ENCODE data around the gene DNAJC3.
"Not testable (repeated sequence)": the region's sequence is repeated elsewhere in the genome, so short reads cannot be mapped to it uniquely, and the experiment has no call there.

Gene DNAJC3, protein sequence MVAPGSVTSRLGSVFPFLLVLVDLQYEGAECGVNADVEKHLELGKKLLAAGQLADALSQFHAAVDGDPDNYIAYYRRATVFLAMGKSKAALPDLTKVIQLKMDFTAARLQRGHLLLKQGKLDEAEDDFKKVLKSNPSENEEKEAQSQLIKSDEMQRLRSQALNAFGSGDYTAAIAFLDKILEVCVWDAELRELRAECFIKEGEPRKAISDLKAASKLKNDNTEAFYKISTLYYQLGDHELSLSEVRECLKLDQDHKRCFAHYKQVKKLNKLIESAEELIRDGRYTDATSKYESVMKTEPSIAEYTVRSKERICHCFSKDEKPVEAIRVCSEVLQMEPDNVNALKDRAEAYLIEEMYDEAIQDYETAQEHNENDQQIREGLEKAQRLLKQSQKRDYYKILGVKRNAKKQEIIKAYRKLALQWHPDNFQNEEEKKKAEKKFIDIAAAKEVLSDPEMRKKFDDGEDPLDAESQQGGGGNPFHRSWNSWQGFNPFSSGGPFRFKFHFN

DNA sequence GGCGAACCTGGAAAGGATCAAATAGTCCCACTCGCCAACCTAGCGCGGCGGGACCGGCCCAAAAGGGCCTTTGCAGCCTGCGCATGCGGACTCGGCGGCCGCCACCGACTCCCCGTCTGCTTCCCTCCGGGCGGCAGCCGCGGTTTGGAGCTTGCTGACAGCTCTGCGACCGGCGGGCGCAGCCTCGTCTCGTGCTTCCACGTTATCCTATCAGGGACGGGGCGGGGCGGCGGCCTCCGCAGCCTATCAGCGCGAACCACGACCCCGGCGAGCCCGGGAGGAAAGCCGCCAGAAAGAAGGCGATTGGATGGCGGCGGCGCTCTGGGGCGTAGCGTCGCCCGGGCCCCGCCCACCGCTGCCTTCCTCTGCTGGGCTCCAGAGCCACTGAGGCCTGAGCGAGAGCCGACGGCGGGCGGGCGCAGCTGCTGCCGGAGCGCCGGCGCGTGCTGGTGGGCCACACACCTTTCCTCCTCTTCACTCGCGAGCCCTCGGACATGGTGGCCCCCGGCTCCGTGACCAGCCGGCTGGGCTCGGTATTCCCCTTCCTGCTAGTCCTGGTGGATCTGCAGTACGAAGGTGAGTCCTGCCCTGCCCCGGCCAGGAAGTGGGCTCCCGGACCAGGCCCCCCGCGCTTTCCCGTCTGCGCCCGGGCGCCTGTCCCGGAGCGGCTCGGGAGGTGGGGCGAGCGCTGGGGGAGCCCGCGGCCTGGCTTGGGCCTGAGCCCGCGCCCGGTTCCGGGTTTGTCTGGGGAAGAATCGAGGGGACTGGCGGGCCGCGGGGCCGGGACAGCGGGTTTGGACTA lies at the start of gene DNAJC3:
Gene DNAJC3, plus strand, starts transcription at position 378 of the 802 bp plus-strand sequence. Its CDS starts 117 bp downstream, at position 495.
- DNase-seq, result peak; percentile 93

DNA sequence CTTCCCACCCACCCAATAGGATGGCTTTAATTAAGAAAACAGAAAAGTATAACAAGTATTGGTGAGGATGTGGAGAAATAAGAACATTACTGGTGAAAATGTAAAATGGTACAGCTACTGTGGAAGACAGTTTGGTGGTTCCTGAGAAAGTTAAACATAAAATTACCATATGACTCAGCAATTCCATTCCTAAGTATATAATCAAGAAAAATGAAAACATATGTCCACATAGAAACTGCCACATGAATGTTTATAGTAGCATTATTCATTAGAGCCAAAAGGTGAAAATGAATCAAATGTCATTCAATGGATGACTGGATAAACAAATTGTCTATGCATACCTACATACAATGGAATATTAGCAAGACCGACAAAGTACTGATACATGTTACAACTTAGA lies 49.3 kb upstream of the DNAJC3 start:
- DNase-seq, result no peak

DNA sequence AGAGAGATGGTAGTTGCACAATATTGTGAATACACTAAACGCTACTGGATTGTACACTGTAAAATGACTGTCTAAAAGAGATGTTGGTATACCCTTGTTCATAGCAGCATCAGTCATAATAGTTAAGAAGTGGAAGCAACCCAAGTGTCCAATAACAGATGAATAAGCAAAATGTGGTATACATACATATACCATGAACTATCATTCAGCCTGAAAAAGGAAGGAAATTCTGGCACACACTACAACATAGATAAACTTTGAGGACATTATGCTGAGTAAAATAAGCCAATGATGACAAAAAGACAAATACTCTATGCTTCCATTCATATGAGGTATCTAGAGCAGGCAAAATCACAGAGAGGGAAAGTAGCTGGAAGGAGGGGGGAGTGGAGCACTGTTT lies 48.5 kb upstream of the DNAJC3 start:
- DNase-seq, result no peak

DNA sequence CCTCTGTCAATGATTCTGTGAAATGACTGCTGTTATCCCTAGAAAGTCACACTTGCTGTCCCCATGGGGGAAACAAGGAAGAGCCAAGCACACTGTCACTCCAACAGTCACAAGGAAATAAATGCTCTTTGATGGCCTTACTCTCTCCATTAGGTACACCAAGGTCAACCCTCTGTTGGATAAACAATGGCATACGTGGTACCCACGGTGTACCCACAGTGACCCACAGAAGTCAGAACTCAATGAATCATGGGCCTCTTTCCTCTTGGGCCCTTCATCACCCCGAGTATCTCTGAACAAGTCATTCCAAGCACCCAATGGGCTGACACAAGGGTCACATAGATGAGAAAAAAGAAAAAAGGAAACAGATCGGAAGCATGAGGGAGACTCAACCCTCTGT lies 47.9 kb upstream of the DNAJC3 start:
- DNase-seq, result no peak

DNA sequence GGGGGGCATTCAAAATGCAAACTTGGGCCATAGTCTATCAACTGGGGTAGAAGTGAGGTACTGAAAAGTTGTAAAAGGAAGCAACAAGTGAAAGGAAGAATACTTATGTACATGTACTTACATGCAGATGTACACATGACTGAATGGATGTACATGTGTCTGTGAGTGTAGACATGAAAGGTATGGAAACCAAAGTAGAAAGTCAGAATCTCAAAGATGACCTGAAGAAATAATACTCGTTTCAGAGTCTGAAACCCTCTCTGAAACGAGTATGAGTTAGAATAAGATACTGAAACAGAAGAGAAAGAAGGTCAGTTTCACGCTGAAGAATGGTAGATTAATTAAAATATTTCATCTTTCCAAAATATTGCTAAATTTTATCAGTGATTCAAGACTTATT lies 46.3 kb upstream of the DNAJC3 start:
- DNase-seq, result no peak

DNA sequence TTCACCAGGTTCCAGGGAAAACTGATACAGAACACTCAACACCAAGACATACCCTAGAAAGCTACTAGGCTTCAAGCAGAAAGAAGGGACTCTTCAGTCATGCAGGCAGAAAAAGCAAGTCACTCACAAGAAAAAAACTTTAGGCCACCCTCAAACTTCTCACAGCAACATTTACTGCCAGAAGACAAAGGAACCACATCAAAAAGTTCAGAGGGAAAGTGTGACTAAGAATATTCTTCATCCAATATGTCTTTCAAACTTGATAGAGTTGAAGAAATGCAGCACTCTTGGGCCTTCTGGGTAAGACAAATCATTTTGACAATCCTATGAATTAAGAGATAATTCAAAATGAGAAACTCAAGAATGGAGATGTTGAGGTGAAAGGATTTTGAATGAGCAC lies 40.1 kb upstream of the DNAJC3 start:
- DNase-seq, result no peak

DNA sequence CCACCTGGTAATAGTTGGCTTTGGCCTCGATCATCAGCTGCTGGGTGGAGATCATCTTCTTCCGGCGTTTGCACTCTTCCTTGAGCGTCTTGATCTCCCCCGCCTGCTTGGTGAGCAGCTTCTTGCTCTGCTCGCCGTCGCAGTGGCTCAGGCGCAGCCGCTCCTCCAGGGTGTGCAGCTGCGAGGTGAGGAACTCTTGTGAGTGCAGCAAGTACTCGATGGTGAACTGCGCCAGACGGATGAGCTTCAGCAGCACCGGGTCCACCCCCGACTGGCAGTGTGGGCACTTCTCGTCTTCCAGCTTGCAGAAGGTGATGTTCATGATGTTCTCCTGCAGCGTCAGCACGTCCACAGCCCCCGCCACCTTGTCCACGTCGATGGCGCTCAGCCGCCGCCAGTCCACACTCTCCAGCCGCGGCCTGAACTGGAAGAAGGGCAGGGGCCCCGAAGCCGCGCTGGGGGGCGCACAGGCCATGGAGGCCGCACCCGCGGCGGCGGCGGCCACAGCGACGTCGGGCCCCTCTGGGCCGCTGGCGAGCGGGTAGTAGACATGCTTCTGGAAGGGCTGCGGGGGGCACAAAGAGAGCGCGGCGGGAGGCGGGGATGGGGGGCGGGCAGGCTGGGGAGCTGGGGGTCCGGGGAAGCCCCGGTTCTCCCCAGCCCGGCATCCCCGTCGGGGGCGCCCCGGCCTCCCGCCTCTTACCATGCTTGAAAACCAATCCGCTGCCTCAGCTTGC lies 35.5 kb upstream of the DNAJC3 start:
- no peak for DNase-seq

DNA sequence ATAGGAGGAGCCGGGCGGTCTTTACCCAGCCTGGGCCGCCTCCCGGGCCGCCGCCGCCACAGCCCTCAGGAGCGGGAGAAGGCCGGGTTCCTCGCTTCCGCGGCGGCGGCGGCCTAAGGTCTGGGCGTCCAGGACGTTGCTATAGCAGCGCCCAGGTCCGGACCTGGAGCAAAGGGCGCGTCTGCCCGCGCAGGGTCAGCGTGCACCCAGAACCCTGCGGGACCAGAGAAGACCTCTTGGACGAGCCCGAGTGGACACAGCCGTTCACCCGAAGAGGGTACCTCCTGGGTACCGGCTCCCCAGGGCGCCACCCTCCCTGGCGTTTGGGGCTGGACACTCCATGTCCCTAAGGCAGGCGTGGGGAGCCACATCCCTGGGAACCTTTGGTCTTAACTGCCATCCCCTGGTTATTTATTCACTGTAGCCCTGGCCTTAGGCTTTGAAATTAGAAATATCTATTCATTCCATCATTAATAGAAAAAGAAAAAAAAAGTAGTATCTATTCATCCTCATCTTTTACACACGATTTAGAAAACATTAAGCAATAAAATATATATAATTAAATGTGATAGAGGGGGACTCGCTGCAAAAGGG lies 34.8 kb upstream of the DNAJC3 start:
- no peak for DNase-seq

DNA sequence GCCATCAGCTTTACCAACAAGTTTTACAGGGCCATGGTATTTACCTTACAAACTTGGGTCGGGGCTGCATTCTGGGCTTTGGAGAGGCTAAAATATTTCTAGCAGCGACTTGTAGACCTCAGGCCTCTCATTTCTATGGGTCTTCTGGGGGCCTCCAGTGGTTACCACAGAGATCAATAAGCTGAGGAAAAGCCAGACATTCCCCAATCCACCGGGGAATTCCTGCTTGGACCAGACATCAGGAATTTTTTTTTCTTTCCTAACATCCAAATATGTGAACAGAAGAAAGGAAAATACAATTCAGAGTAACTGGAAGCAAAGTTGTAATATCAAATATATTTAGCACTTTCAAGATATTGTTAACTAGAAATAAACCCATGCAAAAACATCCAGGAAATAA lies 33.9 kb upstream of the DNAJC3 start:
- DNase-seq, result no peak

DNA sequence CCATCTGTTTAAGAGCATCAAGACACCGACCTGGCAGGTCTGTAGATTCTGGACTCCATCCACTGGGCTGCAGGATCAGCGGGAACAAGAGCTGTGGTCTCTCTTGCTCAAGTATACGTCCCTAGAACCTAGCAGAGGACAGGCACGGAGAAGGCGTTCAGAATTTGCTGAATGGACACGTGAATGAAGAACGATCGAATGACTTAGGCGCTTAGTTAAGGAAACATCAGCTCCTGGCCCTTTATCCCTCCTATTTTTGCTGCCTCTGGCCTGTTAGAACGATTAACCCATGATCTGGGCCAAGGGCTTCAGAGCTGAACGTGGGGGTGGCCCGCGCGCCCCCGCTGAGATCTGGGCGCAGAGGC lies 33.4 kb upstream of the DNAJC3 start:
- no peak for DNase-seq

DNA sequence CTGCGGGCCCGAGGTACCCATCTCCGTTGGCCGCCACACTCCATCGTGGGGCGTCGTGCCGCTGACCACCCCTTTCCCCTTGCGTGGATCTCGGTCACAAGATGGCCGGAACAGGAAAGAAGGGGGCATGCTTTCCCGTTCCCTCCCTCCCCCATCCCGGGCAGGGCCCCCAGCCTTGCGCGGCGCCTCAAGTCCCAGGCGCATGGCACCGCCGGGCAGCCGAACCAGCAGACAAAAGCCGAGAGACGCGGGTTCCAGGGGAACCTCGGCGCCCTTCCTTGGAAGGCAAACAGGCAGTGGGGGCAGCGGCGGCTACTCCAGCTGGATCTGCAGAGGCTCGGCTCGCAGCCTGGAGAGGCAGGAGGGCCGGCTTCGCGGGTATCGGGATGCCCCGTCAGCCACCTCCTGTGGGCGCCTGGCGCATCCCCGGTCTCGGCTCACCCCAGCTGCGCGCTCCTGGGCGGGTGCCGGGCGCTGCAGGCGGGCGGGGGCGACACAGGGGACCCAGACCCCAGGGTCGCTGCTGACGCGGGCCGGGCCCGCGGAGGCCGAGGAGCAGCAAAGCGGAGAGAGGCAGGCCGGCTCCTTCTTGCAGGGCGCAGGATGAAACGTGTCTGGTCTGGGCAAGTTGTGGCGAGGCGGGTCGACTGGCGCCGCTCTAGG lies 32.9 kb upstream of the DNAJC3 start:
- DNase-seq, result no peak

DNA sequence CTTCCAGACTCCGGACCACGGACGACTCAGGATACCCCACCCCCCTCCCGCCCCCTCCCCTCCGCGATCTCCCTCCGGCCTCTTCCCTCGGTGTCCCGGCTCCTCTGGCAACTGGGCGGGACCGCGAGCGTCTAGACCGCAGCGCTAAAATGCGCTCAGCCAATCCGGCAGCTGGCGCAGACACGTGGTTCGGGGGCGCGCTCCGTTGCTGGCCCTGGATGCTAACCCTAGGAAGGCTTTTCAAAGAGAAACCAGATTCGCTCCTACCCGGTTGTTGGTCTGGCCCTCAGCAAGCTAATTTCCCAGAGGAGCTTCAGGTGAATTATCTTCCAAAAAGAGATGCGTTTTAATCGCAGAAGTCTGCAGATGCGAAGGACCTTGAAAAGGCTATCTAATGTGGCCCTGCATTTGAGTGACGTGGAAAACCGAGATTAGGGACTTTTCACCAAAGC lies 32.3 kb upstream of the DNAJC3 start, which contains the start of gene DZIP1:
Gene DZIP1, minus strand, starts transcription at position 106 of the 452 bp plus-strand sequence. CDS start 2,677 bp downstream, outside the sequence.
- DNase-seq, result no peak

DNA sequence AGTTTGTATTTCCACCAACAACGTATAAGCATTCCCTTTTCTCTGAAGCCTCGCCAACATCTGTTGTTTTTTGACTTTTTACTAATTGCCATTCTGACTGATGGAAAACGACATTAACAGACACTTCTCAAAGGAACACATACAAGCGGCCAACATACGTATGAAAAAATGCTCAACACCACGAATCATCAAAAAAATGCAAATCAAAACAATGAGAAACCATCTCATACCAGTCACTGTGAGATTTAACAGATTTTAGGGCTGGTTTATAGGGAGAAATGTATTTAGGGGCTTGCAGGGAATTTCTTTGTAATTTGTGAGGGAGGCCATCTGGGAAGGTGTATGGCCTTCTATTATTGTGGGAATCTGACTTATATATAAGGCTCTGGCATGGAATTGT lies 29.6 kb upstream of the DNAJC3 start:
- DNase-seq, result no peak

DNA sequence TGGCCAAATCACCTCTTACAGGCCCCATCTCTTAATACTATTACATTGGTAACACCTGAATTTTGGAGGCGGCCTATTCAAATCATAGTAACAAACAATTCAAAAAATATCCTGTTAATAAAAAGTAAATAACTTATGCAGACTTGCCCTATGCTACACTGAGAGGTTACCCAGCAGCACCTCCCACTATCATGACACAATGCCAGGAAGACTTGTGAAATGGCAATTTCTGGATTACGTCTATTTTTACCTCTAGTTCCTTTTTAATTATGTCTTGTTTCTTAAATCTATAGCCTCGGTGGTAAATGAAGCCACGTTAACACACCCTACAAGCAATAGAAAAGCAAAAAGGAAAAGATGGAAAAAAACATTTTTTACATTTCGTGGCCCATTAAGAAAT lies 26.2 kb upstream of the DNAJC3 start:
- no peak for DNase-seq

DNA sequence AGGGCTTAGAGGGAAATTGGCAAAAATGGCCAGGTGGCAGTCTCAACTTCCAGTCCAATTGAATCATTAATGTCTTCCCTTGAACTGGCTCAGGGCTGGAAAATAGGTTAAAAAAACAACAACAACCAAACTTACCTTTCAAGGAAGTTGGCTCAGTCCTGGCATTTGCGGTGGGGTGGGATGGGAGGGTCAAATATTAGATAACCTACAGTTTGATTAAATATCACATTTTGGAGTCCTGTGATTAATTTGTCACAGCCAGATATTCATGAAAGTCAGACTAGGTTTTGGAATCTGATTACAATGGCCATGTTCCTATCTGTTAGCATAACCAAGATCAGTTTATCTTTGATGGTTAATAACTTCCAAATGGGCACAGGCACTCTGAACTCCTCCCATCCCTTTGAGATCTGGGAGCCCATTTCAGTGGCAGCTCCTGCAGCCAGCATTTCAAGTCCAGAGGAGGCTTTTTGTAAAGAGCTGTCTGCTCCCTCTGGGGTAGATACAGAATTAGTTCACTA lies 24.6 kb upstream of the DNAJC3 start:
- DNase-seq, result no peak

DNA sequence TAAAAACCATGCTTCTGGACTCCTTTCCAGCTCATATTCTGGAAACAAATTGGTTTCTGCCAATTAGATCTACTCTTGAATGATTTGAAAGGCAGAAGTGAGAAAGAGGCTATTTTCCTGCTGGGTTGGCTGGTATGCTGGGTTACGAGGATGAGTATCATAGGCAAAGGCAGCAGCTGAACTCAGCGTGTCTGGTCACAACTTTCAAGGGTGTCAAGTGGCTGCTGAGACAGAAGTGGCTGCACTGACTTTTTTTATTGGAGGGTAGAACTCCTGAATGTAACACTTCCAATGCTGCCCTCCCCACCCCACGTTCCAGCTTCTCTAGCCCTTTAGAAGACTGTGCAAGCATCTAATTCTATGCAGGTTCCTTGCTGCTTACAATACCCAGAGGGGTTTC lies 24.1 kb upstream of the DNAJC3 start:
- DNase-seq, result no peak

DNA sequence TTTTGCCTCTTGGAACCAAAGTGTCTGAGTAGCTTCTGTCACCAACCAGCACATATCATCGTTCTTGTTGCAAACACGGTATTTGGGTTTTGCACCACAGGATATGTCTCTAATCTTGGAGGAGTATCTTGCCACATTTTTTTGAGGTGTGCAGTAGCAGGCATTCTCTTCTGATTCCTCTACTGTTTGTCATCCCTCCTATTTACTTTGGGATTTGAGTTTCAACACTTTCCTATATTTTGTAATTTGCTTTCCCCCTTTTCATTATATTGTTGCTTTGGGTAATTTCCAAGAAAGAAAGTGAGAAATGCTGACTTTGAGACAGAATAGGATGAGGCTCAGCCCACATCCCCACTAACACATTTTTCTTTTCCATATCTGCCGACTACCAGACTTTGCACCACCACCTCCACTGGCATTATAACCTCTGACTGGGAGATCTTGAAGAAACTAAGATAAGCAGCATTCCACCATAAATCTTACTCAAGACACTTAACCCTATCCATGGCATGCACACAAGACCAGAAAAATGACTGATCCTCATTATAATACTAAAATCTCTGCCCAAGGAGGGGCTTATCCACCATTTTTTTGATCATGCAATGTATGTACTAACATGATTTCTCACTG lies 20.4 kb upstream of the DNAJC3 start:
- DNase-seq, result no peak

DNA sequence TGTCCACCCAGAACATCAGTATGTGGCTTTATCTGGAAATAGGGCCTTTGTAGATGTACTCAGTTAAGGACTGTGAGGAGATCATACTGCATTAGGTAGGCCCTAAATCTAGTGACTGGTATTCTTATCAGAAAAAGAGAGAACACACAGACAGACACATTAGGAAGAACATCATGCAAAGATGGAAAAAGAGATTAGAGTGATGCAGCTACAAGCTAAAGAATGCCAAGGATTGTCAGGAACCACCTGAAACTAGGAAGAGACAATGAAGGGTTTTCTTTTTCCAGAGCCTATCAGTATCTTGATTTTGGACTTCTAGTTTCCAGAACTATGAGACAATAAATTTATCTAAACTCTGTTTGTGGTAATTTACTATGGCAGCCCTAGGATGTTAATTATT lies 17.4 kb upstream of the DNAJC3 start:
- DNase-seq, result no peak

DNA sequence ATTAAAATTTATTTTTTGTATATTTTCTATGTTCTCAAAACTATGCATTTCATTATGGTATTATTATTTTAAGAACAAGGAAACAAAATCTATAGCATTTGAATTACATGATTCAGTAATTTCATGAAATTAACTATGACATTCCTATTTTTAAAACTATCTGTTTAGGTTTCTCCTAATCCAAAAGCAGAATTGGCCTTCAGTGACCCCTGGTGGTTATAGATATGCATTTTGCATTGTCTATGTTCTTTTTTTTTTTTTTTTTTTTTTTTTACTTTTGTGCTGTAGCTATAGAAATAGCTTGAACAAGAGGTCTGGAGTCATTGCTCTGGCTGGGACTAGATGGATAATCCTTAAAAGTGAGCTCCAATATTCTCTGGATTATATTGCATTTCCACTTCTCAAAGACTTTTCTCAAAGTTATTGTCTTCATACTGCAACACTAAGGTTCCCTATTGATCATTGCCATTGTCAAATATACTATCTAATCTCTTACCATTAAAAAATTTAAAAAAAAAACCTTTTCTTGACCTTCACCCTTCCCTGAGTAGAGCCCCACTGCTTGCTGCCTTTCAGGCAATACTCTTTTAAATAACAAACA lies 15.9 kb upstream of the DNAJC3 start:
- no peak for DNase-seq

DNA sequence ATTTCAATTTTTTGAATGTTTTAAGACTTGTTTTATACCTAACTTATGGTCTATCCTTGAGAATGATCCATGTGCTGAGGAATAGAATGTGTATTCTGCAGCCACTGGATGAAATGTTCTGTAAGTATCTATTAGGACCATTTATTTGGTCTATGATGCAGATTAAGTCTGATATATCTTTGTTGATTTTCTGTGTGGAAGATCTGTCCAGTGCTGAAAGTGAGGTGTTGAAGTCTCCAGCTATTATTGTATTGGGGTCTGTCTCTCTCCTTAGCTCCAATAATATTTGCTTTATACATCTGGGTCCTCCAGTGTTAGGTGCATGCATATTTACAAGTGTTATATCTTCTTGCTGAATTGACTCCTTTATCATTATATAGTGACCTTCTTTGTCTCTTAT lies 9.7 kb upstream of the DNAJC3 start:
- not testable (repeated sequence) for DNase-seq

DNA sequence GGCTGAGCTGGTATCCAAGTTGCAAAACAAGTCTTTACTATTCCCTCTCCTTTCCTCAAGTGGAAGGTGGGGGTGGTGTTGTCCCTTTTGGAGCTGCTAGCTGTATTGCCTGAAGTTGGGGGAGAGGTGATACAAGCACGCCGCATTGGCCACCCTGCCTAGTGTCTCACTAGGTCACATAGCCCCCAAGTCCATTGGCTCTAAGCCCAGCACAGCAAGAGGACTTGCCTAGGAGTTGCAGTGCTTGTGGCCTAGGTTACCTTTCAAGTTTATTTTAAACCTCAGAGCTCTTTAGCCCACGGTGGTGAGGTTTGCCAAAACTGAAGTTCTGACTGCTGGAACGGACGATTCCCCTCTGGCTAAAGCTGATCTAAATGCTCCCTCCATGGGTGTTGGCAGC lies 5.3 kb upstream of the DNAJC3 start:
- DNase-seq, result no peak

Data from NCI-H187 treated with DMSO at 0.1 percent for 48 hours (cell line).